T-helper 1 cell treated with Interleukin-12 subunit alpha and Interleukin-12 subunit beta and Interleukin-4 antibody, amounts not matched to agents 30 μg/mL and 1 μg/mL, for 36 hours (primary cell): ENCODE data around the gene TENM3.
A peak's percentile ranks its signal among the peaks of the same experiment; 100 is the strongest.

Experiments
- H3K27ac Mint-ChIP-seq: one replicate; pipeline ENCODE4 v1.8.0; 2021; ENCODE audit warnings: mild to moderate bottlenecking, mixed read lengths
- H3K27me3 Mint-ChIP-seq: one replicate; pipeline ENCODE4 v1.8.0; 2021; ENCODE audit warnings: low read depth, mixed read lengths
- H3K36me3 Mint-ChIP-seq: one replicate; pipeline ENCODE4 v1.8.0; 2021; ENCODE audit warnings: low read depth, mixed read lengths
- H3K4me1 Mint-ChIP-seq: one replicate; pipeline ENCODE4 v1.8.0; 2021; ENCODE audit warnings: low read depth, mixed read lengths
- H3K4me3 Mint-ChIP-seq: one replicate; pipeline ENCODE4 v1.8.0; 2021; ENCODE audit warnings: mild to moderate bottlenecking, moderate library complexity, mixed read lengths
- H3K9me3 Mint-ChIP-seq: one replicate; pipeline ENCODE4 v1.8.0; 2021; ENCODE audit warnings: mixed read lengths

TENM3 gene

DNA sequence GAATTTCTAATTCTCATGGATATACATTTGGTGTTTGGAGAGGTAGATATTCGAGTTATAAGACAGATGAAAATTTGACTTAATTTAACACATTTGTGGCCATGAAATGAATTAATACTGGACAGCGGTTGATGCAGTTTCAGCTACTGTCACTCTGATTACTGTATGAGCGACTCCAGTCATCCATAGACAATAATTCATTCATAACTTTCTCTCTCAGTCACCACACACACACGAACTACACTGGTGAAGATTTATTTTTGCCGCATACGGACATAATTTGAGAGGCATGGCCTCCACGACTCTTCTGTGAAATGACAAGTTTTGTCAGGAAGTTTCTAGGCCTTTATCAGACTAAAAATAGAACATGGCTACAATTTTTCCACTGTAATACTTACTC, 177.0 kb downstream of the TENM3 start:
- Mint-ChIP-seq H3K4me1 (peaks cover 2% of the 10 kb centered on the region), H3K36me3 (no peaks in the 10 kb centered on the region), H3K27me3 (no peaks in the 10 kb centered on the region), H3K4me3 (no peak overlapping the region), H3K27ac (no peak overlapping the region), H3K9me3 (no peaks in the 10 kb centered on the region)

GRCh38 chr4:182421753-182422152, 178.6 kb downstream of the TENM3 start:
- no peaks in the 10 kb centered on the region for H3K27me3 Mint-ChIP-seq
- H3K4me3 Mint-ChIP-seq, result no peak overlapping the region
- no peaks in the 10 kb centered on the region for H3K9me3 Mint-ChIP-seq
- H3K27ac Mint-ChIP-seq, result no peak overlapping the region
- peaks cover 2% of the 10 kb centered on the region for H3K4me1 Mint-ChIP-seq
- no peaks in the 10 kb centered on the region for H3K36me3 Mint-ChIP-seq

GRCh38 chr4:182425302-182425701, 182.1 kb downstream of the TENM3 start:
- no peak overlapping the region for H3K27ac Mint-ChIP-seq
- no peaks in the 10 kb centered on the region for H3K27me3 Mint-ChIP-seq
- no peaks in the 10 kb centered on the region for H3K9me3 Mint-ChIP-seq
- no peaks in the 10 kb centered on the region for H3K36me3 Mint-ChIP-seq
- H3K4me3 Mint-ChIP-seq, result no peak overlapping the region
- H3K4me1 Mint-ChIP-seq, result no peaks in the 10 kb centered on the region

- Mint-ChIP-seq H3K27me3 (no peaks in the 10 kb centered on the region), H3K36me3 (no peaks in the 10 kb centered on the region), H3K27ac (no peak overlapping the region), H3K4me3 (no peak overlapping the region), H3K9me3 (no peaks in the 10 kb centered on the region), H3K4me1 (no peaks in the 10 kb centered on the region)
Measured at GRCh38 chr4:182426901-182427300, 183.7 kb downstream of the TENM3 start.

- H3K4me3 Mint-ChIP-seq, result no peak overlapping the region
- H3K4me1 Mint-ChIP-seq, result no peaks in the 10 kb centered on the region
- no peak overlapping the region for H3K27ac Mint-ChIP-seq
- no peaks in the 10 kb centered on the region for H3K9me3 Mint-ChIP-seq
- H3K27me3 Mint-ChIP-seq, result no peaks in the 10 kb centered on the region
- H3K36me3 Mint-ChIP-seq, result no peaks in the 10 kb centered on the region
Measured at GRCh38 chr4:182427554-182427953, 184.4 kb downstream of the TENM3 start.

- Mint-ChIP-seq H3K4me1 (no peaks in the 10 kb centered on the region), H3K4me3 (no peak overlapping the region), H3K9me3 (no peaks in the 10 kb centered on the region), H3K27me3 (no peaks in the 10 kb centered on the region), H3K36me3 (no peaks in the 10 kb centered on the region), H3K27ac (no peak overlapping the region)
Measured at GRCh38 chr4:182429896-182430295, 186.7 kb downstream of the TENM3 start.

GRCh38 chr4:182432819-182433218, 189.6 kb downstream of the TENM3 start:
- Mint-ChIP-seq H3K27me3 (no peaks in the 10 kb centered on the region), H3K27ac (no peak overlapping the region), H3K4me3 (no peak overlapping the region), H3K9me3 (no peaks in the 10 kb centered on the region), H3K4me1 (no peaks in the 10 kb centered on the region), H3K36me3 (no peaks in the 10 kb centered on the region)

- Mint-ChIP-seq H3K4me3 (no peak overlapping the region), H3K27me3 (no peaks in the 10 kb centered on the region), H3K27ac (no peak overlapping the region), H3K9me3 (no peaks in the 10 kb centered on the region), H3K4me1 (no peaks in the 10 kb centered on the region), H3K36me3 (no peaks in the 10 kb centered on the region)
Measured at GRCh38 chr4:182434720-182435119, 191.5 kb downstream of the TENM3 start.

DNA sequence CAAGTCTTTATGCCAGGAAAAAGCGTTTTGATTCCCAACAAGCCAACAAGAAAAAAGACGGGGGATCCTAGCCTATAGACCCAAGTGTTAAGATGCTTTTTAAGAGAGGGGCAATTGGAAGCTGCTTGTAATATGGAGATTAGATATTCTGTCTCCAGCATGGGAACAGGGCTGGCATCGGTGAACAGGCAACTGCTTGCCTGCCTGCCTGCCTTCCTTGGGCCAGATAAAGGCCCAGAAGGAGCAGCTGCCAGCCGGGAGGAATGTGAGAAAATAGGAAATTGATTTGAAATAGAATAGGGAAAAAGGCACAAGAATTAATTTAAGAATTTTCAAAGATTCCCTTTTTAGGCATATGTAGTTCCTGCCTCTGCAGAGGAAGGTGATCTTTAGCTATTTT, 192.2 kb downstream of the TENM3 start:
- no peaks in the 10 kb centered on the region for H3K36me3 Mint-ChIP-seq
- no peaks in the 10 kb centered on the region for H3K9me3 Mint-ChIP-seq
- H3K4me3 Mint-ChIP-seq, result no peak overlapping the region
- H3K27me3 Mint-ChIP-seq, result no peaks in the 10 kb centered on the region
- no peaks in the 10 kb centered on the region for H3K4me1 Mint-ChIP-seq
- no peak overlapping the region for H3K27ac Mint-ChIP-seq

GRCh38 chr4:182443070-182443469, 199.9 kb downstream of the TENM3 start:
- no peak overlapping the region for H3K27ac Mint-ChIP-seq

GRCh38 chr4:182447767-182448280, 204.6 kb downstream of the TENM3 start:
- no peaks in the 10 kb centered on the region for H3K36me3 Mint-ChIP-seq
- peak overlapping the region; percentile 67 for H3K4me3 Mint-ChIP-seq
- peaks cover 63% of the 10 kb centered on the region for H3K27me3 Mint-ChIP-seq
- H3K9me3 Mint-ChIP-seq, result no peaks in the 10 kb centered on the region
- no peak overlapping the region for H3K27ac Mint-ChIP-seq
- peaks cover 6% of the 10 kb centered on the region for H3K4me1 Mint-ChIP-seq

More at GRCh38 chr4:182443070-182443469, 199.9 kb downstream of the TENM3 start:
- no peaks in the 10 kb centered on the region for H3K36me3 Mint-ChIP-seq
- peaks cover 30% of the 10 kb centered on the region for H3K27me3 Mint-ChIP-seq
- H3K4me1 Mint-ChIP-seq, result peaks cover 2% of the 10 kb centered on the region
- H3K9me3 Mint-ChIP-seq, result no peaks in the 10 kb centered on the region
- H3K4me3 Mint-ChIP-seq, result no peak overlapping the region

GRCh38 chr4:182448281-182449151, 205.3 kb downstream of the TENM3 start:
- Mint-ChIP-seq H3K4me1 (peaks cover 6% of the 10 kb centered on the region), H3K36me3 (no peaks in the 10 kb centered on the region), H3K4me3 (peak overlapping the region; percentile 65), H3K9me3 (no peaks in the 10 kb centered on the region), H3K27ac (no peak overlapping the region), H3K27me3 (peaks cover 67% of the 10 kb centered on the region)

- Mint-ChIP-seq H3K9me3 (no peaks in the 10 kb centered on the region), H3K27me3 (peaks cover 67% of the 10 kb centered on the region), H3K36me3 (no peaks in the 10 kb centered on the region), H3K4me1 (peaks cover 6% of the 10 kb centered on the region), H3K4me3 (peak overlapping the region; percentile 58), H3K27ac (no peak overlapping the region)
Measured at GRCh38 chr4:182449186-182449929, 206.2 kb downstream of the TENM3 start.

GRCh38 chr4:182449930-182450439, 206.8 kb downstream of the TENM3 start:
- H3K4me3 Mint-ChIP-seq, result peak overlapping the region; percentile 37
- no peak overlapping the region for H3K27ac Mint-ChIP-seq
- peaks cover 67% of the 10 kb centered on the region for H3K27me3 Mint-ChIP-seq
- H3K9me3 Mint-ChIP-seq, result no peaks in the 10 kb centered on the region
- H3K4me1 Mint-ChIP-seq, result peaks cover 6% of the 10 kb centered on the region
- H3K36me3 Mint-ChIP-seq, result no peaks in the 10 kb centered on the region

- Mint-ChIP-seq H3K9me3 (no peaks in the 10 kb centered on the region), H3K36me3 (no peaks in the 10 kb centered on the region), H3K4me3 (no peak overlapping the region), H3K4me1 (peaks cover 6% of the 10 kb centered on the region), H3K27me3 (peaks cover 53% of the 10 kb centered on the region), H3K27ac (no peak overlapping the region)
Measured at GRCh38 chr4:182451441-182451840, 208.2 kb downstream of the TENM3 start.
